WTC11 (cell line): ENCODE data around the gene CELF2. TPM values are rescaled to one million over a fixed set of nuclear protein-coding genes. Genes with fewer than 3 reads are reported as not detected.

Source experiments
- ATAC-seq: fragments of 200-7000 bp; cut with Tn5 transposase; 2 replicates; pipeline ENCODE4 v1.10.0; 2021; ENCODE audit warnings: mild to moderate bottlenecking, moderate library complexity
- CTCF ChIA-PET: fragments of 300-600 bp; sonication (Branson Sonifier 250); formaldehyde crosslinking; loops from one replicate; lab custom pipeline; 2021; ENCODE audit warnings: antibody characterized with exemption; lab: Charles Lee
- POLR2A ChIA-PET: fragments of 350-600 bp; sonication (Branson Sonifier 250); formaldehyde crosslinking; loops from one replicate; lab custom pipeline; 2021; ENCODE audit warnings: antibody characterized with exemption; lab: Charles Lee
- DNase-seq: peaks from one replicate; pipeline ENCODE4 v3.0.0; 2021; ENCODE audit warnings: low spot score
- H3K27ac Mint-ChIP-seq: 2 replicates; pipeline ENCODE4 v1.8.0; 2021; ENCODE audit warnings: mixed read lengths
- H3K27me3 Mint-ChIP-seq: 2 replicates; pipeline ENCODE4 v1.8.0; 2021; ENCODE audit warnings: low read depth, mild to moderate bottlenecking, moderate library complexity, mixed read lengths
- H3K36me3 Mint-ChIP-seq: 2 replicates; pipeline ENCODE4 v1.8.0; 2021; ENCODE audit warnings: mixed read lengths
- H3K4me1 Mint-ChIP-seq: 2 replicates; pipeline ENCODE4 v1.8.0; 2022; ENCODE audit warnings: mixed read lengths
- H3K4me3 Mint-ChIP-seq: 2 replicates; pipeline ENCODE4 v1.8.0; 2021; ENCODE audit warnings: mild to moderate bottlenecking, moderate library complexity, mixed read lengths
- H3K9me3 Mint-ChIP-seq: 2 replicates; pipeline ENCODE4 v1.8.0; 2021; ENCODE audit warnings: mixed read lengths
- ATF3 ChIP-seq: sonication (generic); formaldehyde crosslinking; conservative IDR thresholded peaks from 2 replicates; pipeline ENCODE4 v1.8.1; 2022; ENCODE audit warnings: mild to moderate bottlenecking, missing genetic modification reagents
- CREB1 ChIP-seq: sonication (generic); formaldehyde crosslinking; IDR thresholded peaks from 2 replicates; pipeline ENCODE4 v1.8.0; 2023; ENCODE audit warnings: mild to moderate bottlenecking, missing genetic modification reagents
- E2F1 ChIP-seq: sonication (generic); formaldehyde crosslinking; IDR thresholded peaks from 2 replicates; pipeline ENCODE4 v1.8.0; 2022; ENCODE audit warnings: mild to moderate bottlenecking, missing genetic modification reagents
- E2F4 ChIP-seq: sonication (generic); formaldehyde crosslinking; IDR thresholded peaks from 2 replicates; pipeline ENCODE4 v1.8.1; 2022; ENCODE audit warnings: low read depth, mild to moderate bottlenecking, moderate library complexity, missing genetic modification reagents, borderline replicate concordance
- ETV6 ChIP-seq: sonication (generic); formaldehyde crosslinking; IDR thresholded peaks from 2 replicates; pipeline ENCODE4 v1.8.1; 2022; ENCODE audit warnings: mild to moderate bottlenecking, missing genetic modification reagents
- FOXP4 ChIP-seq: sonication (generic); formaldehyde crosslinking; IDR thresholded peaks from 2 replicates; pipeline ENCODE4 v1.8.0; 2022; ENCODE audit warnings: mild to moderate bottlenecking, missing genetic modification reagents
- GABPB1 ChIP-seq: sonication (generic); formaldehyde crosslinking; IDR thresholded peaks from 2 replicates; pipeline ENCODE4 v1.8.1; 2023; ENCODE audit warnings: mild to moderate bottlenecking, missing genetic modification reagents
- HMGA2 ChIP-seq: fragments of 250-450 bp; sonication (Bioruptor Pico); IDR thresholded peaks from 2 replicates; pipeline ENCODE4 v1.4.0; 2021; ENCODE audit warnings: mild to moderate bottlenecking, moderate library complexity
- JAZF1 ChIP-seq: fragments of 250-450 bp; sonication (Bioruptor Pico); IDR thresholded peaks from 2 replicates; pipeline ENCODE4 v1.9.0; 2021; ENCODE audit warnings: moderate library complexity, mild to moderate bottlenecking, inconsistent platforms
- MAX ChIP-seq: sonication (generic); formaldehyde crosslinking; IDR thresholded peaks from 2 replicates; pipeline ENCODE4 v1.8.0; 2022; ENCODE audit warnings: mild to moderate bottlenecking, missing genetic modification reagents
- NFE2L1 ChIP-seq: sonication (generic); formaldehyde crosslinking; IDR thresholded peaks from 2 replicates; pipeline ENCODE4 v1.8.1; 2023; ENCODE audit warnings: missing genetic modification reagents
- NR1H2 ChIP-seq: sonication (generic); formaldehyde crosslinking; IDR thresholded peaks from 2 replicates; pipeline ENCODE4 v1.9.0; 2021; ENCODE audit warnings: mild to moderate bottlenecking, moderate library complexity, missing genetic modification reagents
- NR3C1 ChIP-seq: sonication (generic); formaldehyde crosslinking; conservative IDR thresholded peaks from 2 replicates; pipeline ENCODE4 v1.8.1; 2023; ENCODE audit warnings: low read depth, mild to moderate bottlenecking, missing genetic modification reagents
- RORB ChIP-seq: fragments of 250-450 bp; sonication (Bioruptor Pico); IDR thresholded peaks from 2 replicates; pipeline ENCODE4 v1.9.0; 2021; ENCODE audit warnings: mild to moderate bottlenecking
- SMAD4 ChIP-seq: sonication (generic); formaldehyde crosslinking; IDR thresholded peaks from 2 replicates; pipeline ENCODE4 v1.8.0; 2022; ENCODE audit warnings: mild to moderate bottlenecking, missing genetic modification reagents
- SOX15 ChIP-seq: fragments of 250-450 bp; sonication (Bioruptor Pico); IDR thresholded peaks from 2 replicates; pipeline ENCODE4 v1.9.0; 2021; ENCODE audit warnings: mild to moderate bottlenecking
- STAT6 ChIP-seq: sonication (generic); formaldehyde crosslinking; conservative IDR thresholded peaks from 2 replicates; pipeline ENCODE4 v1.8.1; 2023; ENCODE audit warnings: mild to moderate bottlenecking, low read depth, missing genetic modification reagents, moderate library complexity
- ZNF416 ChIP-seq: fragments of 250-450 bp; sonication (Bioruptor Pico); IDR thresholded peaks from 2 replicates; pipeline ENCODE4 v1.9.0; 2021; ENCODE audit warnings: mild to moderate bottlenecking, inconsistent platforms
- ZNF425 ChIP-seq: fragments of 250-450 bp; sonication (Bioruptor Pico); conservative IDR thresholded peaks from 2 replicates; pipeline ENCODE4 v1.9.0; 2021; ENCODE audit warnings: mild to moderate bottlenecking
- ZNF532 ChIP-seq: fragments of 250-450 bp; sonication (Bioruptor Pico); IDR thresholded peaks from 2 replicates; pipeline ENCODE4 v1.9.0; 2021; ENCODE audit warnings: mild to moderate bottlenecking, borderline replicate concordance
- total RNA-seq: library from RNA; stranded (reverse); gene quantifications from 3 replicates; pipeline ENCODE4 v1.2.3, GENCODE V29; 2021

CELF2 gene
- total RNA-seq, 1 experiment from 2014 or later, result 24.6 TPM

GRCh38 chr10:11146402-11147171, 128.9 kb downstream of the CELF2 start:
- no peak for TF ChIP-seq ETV6 (CRISPR knock-in tag)
- TF ChIP-seq NR3C1, result no peak
- TF ChIP-seq CREB1, result no peak
- TF ChIP-seq ATF3 (CRISPR knock-in tag), result no peak
- no peak for TF ChIP-seq SMAD4
- no peak for TF ChIP-seq STAT6
- no peak for TF ChIP-seq MAX (CRISPR knock-in tag)
- no peak for TF ChIP-seq GABPB1 (CRISPR knock-in tag)
- TF ChIP-seq FOXP4 (CRISPR knock-in tag), result no peak
- no peak for TF ChIP-seq HMGA2 (CRISPR knock-in tag)
- TF ChIP-seq NFE2L1 (CRISPR knock-in tag), result no peak
- no peak for TF ChIP-seq SOX15
- TF ChIP-seq ZNF425 (CRISPR knock-in tag), result no peak
- no peak for TF ChIP-seq ZNF416
- TF ChIP-seq JAZF1 (CRISPR knock-in tag), result no peak
- no peak for TF ChIP-seq NR1H2 (CRISPR knock-in tag)
- TF ChIP-seq E2F4, result no peak
- no peak for TF ChIP-seq ZNF532 (CRISPR knock-in tag)
- no peak for TF ChIP-seq RORB (CRISPR knock-in tag)
- no peak for TF ChIP-seq E2F1 (CRISPR knock-in tag)
- Mint-ChIP-seq H3K9me3 (peaks cover 8% of the 10 kb centered on the region), H3K4me1 (peaks cover 83% of the 10 kb centered on the region), H3K4me3 (no peak overlapping the region), H3K36me3 (no peaks in the 10 kb centered on the region), H3K27ac (peak overlapping the region; percentile 21), H3K27me3 (no peaks in the 10 kb centered on the region)
- ATAC-seq (no peak), DNase-seq (no peak)
- CTCF ChIA-PET, result interaction anchor here (1.1 to 1.2 kb wide), 2 partner anchors 47 to 124 kb away, joined by 3 read pairs; no protein-coding TSS in a partner anchor
- POLR2A ChIA-PET, result no interaction called here
